ENCODE results near the gene KRT5.

GRCh38 chr12:52474212-52474611, 46.0 kb downstream of the KRT5 start:
- TF ChIP-seq, protein P1, sequence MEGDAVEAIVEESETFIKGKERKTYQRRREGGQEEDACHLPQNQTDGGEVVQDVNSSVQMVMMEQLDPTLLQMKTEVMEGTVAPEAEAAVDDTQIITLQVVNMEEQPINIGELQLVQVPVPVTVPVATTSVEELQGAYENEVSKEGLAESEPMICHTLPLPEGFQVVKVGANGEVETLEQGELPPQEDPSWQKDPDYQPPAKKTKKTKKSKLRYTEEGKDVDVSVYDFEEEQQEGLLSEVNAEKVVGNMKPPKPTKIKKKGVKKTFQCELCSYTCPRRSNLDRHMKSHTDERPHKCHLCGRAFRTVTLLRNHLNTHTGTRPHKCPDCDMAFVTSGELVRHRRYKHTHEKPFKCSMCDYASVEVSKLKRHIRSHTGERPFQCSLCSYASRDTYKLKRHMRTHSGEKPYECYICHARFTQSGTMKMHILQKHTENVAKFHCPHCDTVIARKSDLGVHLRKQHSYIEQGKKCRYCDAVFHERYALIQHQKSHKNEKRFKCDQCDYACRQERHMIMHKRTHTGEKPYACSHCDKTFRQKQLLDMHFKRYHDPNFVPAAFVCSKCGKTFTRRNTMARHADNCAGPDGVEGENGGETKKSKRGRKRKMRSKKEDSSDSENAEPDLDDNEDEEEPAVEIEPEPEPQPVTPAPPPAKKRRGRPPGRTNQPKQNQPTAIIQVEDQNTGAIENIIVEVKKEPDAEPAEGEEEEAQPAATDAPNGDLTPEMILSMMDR (IDR thresholded peaks at IDR 0.05), result no peak
- TF ChIP-seq POLR2A (IDR thresholded peaks at IDR 0.05), result no peak
